ENCODE measurements around the gene PROX1.

DNA sequence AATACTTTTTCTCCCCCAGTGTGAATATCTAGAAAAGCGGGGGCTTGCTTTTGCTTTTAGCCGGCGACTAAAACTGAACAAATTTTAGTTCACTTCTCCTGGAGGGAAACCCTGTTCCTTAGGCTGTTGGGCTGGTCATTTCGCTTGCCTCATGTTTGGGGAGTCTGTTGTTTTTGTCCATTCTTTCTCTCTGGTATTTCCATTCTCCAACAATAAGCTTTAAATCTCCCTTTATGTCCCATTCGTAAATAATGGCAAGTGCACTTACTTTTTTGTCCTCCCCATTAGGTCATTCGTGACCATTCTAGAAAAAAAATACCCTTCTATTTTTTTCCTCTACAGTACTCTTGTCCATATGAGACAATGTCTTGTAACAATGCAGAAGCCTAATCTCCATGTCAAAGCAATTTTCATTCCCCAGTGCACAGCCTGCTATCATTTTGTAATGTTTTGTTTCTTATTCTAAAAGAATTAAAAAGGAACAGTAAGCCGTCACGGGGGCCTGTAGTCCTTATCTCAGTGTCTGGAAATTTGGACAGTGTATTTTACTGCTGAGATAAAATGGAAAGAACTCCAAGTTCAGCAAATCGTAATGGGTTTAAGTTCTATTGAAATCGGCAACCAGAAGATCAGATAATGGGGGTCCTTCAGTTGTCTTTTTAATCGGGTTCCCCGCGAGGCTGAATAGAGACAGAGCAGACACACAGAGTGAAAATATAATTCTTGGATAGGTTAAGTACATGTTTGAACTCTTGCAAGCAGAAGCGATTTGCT lies 21.8 kb downstream of the PROX1 start:
- TF ChIP-seq POLR2AphosphoS5 (IDR thresholded peaks at IDR 0.05): no peak
- TF ChIP-seq, protein P1, sequence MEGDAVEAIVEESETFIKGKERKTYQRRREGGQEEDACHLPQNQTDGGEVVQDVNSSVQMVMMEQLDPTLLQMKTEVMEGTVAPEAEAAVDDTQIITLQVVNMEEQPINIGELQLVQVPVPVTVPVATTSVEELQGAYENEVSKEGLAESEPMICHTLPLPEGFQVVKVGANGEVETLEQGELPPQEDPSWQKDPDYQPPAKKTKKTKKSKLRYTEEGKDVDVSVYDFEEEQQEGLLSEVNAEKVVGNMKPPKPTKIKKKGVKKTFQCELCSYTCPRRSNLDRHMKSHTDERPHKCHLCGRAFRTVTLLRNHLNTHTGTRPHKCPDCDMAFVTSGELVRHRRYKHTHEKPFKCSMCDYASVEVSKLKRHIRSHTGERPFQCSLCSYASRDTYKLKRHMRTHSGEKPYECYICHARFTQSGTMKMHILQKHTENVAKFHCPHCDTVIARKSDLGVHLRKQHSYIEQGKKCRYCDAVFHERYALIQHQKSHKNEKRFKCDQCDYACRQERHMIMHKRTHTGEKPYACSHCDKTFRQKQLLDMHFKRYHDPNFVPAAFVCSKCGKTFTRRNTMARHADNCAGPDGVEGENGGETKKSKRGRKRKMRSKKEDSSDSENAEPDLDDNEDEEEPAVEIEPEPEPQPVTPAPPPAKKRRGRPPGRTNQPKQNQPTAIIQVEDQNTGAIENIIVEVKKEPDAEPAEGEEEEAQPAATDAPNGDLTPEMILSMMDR (IDR thresholded peaks at IDR 0.05): no peak
